Activated naive CD4-positive, alpha-beta T cell treated with anti-CD3 and anti-CD28 coated beads, Interleukin-2, amount 50 U/mL, for 24 hours (primary cell): ENCODE results near the gene CEP170.

Experiments
- H3K27ac Mint-ChIP-seq: one replicate; pipeline ENCODE4 v1.8.0; 2021; ENCODE audit warnings: mild to moderate bottlenecking, mixed read lengths
- H3K27me3 Mint-ChIP-seq: one replicate; pipeline ENCODE4 v1.8.0; 2021; ENCODE audit warnings: mixed read lengths
- H3K36me3 Mint-ChIP-seq: one replicate; pipeline ENCODE4 v1.8.0; 2021; ENCODE audit warnings: mixed read lengths
- H3K4me1 Mint-ChIP-seq: one replicate; pipeline ENCODE4 v1.8.0; 2021; ENCODE audit warnings: mixed read lengths
- H3K4me3 Mint-ChIP-seq: one replicate; pipeline ENCODE4 v1.8.0; 2021; ENCODE audit warnings: mild to moderate bottlenecking, mixed read lengths
- H3K9me3 Mint-ChIP-seq: one replicate; pipeline ENCODE4 v1.8.0; 2021; ENCODE audit warnings: mixed read lengths

Gene CEP170

GRCh38 chr1:243254927-243255790 is at the start of gene CEP170:
TSS of gene CEP170 (minus strand) at chr1:243255281. CDS start at chr1:243225280, 30,001 bp downstream.
- H3K4me1 Mint-ChIP-seq: peaks cover 54% of the 10 kb centered on the region
- no peaks in the 10 kb centered on the region for H3K27me3 Mint-ChIP-seq
- H3K36me3 Mint-ChIP-seq: peaks cover 2% of the 10 kb centered on the region
- no peaks in the 10 kb centered on the region for H3K9me3 Mint-ChIP-seq
- peak within 1 kb of the TSS; percentile 97 for H3K27ac Mint-ChIP-seq
- H3K4me3 Mint-ChIP-seq: peak within 1 kb of the TSS; percentile 100

DNA sequence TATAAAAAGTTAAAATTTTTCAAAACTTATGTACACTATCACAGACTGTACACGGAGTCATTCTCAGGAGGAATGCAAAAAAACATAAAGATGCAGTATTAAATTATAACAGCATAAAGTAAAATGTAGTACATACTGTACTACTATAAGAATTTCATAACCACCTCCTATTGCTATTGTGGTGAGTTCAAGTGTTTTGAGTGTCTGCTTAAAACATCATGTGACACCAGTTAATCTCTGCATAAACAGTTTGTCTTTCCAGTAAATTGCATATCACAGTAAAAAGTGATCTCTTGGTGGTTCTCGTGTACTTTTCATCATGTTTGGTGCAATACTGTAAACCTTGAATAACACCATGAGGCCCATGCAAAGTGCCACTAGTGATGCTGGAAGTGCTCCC is 46.0 kb upstream of the CEP170 start:
- no peaks in the 10 kb centered on the region for H3K4me1 Mint-ChIP-seq
- H3K27ac Mint-ChIP-seq: no peak overlapping the region
- no peaks in the 10 kb centered on the region for H3K27me3 Mint-ChIP-seq
- H3K36me3 Mint-ChIP-seq: peaks cover 34% of the 10 kb centered on the region
- H3K4me3 Mint-ChIP-seq: no peak overlapping the region
- peaks cover 10% of the 10 kb centered on the region for H3K9me3 Mint-ChIP-seq

- Mint-ChIP-seq H3K27me3 (no peaks in the 10 kb centered on the region), H3K36me3 (peaks cover 45% of the 10 kb centered on the region), H3K9me3 (peaks cover 18% of the 10 kb centered on the region), H3K27ac (no peak overlapping the region), H3K4me3 (no peak overlapping the region), H3K4me1 (peaks cover 17% of the 10 kb centered on the region)
Measured at GRCh38 chr1:243299069-243299468, 44.0 kb upstream of the CEP170 start.

DNA sequence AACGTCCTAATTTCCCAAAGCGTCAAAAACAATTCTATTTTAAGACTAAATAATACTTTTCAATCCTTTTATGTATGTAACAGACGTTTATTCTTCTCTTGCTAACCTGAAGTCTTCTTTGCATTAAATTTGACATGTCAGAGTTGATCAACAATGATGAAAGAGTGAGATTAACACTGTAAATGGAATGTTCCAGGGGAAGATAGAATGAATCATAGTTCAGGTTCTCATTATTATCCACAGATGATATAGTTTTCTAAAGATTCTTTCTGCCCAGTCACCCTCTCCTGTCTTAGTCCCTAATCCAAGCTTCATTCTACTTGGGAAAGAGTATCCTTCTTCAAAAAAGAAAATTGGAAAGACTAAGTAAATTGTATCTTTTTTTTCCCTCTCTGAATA is 39.6 kb upstream of the CEP170 start:
- H3K9me3 Mint-ChIP-seq: peaks cover 16% of the 10 kb centered on the region
- peak overlapping the region; percentile 81 for H3K27ac Mint-ChIP-seq
- no peaks in the 10 kb centered on the region for H3K27me3 Mint-ChIP-seq
- H3K36me3 Mint-ChIP-seq: peaks cover 64% of the 10 kb centered on the region
- peak overlapping the region; percentile 55 for H3K4me3 Mint-ChIP-seq
- peaks cover 32% of the 10 kb centered on the region for H3K4me1 Mint-ChIP-seq

DNA sequence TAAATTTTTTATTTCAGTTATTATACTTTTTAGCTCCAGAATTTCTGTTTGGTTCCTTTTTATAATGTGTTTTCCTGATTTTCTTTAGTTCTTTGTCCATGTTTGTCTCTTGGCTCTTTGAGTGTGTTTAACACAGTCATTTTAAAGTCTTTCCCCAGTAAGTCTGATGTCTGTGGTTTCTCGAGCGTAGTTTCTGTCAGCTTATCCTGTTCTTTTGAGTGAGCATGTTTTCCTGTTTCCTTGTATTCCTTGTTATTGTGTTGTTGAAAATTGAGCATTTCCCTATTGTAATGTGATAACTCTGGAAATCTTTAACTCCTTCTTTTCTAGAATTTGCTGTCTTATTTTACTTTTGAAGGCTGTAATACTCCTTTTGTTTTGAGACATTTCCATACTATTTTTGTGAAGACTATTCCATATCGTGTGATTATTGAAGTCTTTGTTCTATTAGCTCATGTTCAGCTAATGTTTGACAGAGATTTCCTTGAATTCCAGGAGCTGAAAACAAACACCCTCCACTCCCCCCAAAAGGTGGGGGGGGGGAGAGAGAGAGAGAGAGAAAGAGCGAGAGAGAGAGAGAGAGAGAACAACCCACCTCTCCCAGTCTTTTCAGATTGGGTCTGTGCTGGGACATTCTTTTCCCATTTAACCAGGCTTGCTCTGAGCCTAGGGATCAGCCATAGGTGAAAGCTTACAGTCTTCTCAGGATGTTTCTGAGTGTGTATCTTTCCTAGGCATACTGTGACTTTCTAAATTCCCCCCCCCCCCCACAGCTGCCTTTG is 39.1 kb upstream of the CEP170 start:
- Mint-ChIP-seq H3K36me3 (peaks cover 66% of the 10 kb centered on the region), H3K27ac (peak overlapping the region; percentile 97), H3K9me3 (peaks cover 16% of the 10 kb centered on the region)

GRCh38 chr1:243292117-243292516 is 37.0 kb upstream of the CEP170 start:
- Mint-ChIP-seq H3K27me3 (no peaks in the 10 kb centered on the region), H3K36me3 (peaks cover 64% of the 10 kb centered on the region), H3K27ac (no peak overlapping the region), H3K9me3 (peaks cover 16% of the 10 kb centered on the region), H3K4me1 (peaks cover 50% of the 10 kb centered on the region), H3K4me3 (no peak overlapping the region)

More for the DNA sequence above, 39.1 kb upstream of the CEP170 start:
- H3K4me1 Mint-ChIP-seq: peaks cover 38% of the 10 kb centered on the region
- no peaks in the 10 kb centered on the region for H3K27me3 Mint-ChIP-seq
- peak overlapping the region; percentile 65 for H3K4me3 Mint-ChIP-seq

DNA sequence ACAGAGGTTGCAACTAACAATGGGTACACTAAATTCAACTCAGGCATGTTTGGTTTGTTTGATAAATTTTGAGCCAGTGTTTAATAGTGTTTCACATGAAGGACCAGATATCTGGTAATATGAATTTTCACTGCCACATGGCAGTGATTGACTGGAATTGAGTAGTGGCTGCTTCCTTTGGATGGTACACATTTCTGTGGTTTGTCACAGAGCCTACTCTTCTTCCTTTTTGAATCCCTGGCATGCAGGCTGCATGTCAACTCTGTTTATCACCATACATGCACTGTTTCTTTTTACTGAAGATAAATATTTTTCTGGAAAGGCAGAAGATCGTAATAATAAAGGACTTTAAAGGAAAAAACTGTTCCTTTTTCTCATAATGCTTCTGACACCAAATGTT is 36.2 kb upstream of the CEP170 start:
- peaks cover 60% of the 10 kb centered on the region for H3K36me3 Mint-ChIP-seq
- peaks cover 16% of the 10 kb centered on the region for H3K9me3 Mint-ChIP-seq
- H3K27me3 Mint-ChIP-seq: no peaks in the 10 kb centered on the region
- no peak overlapping the region for H3K4me3 Mint-ChIP-seq
- no peak overlapping the region for H3K27ac Mint-ChIP-seq
- peaks cover 56% of the 10 kb centered on the region for H3K4me1 Mint-ChIP-seq

GRCh38 chr1:243288062-243288461 is 33.0 kb upstream of the CEP170 start:
- H3K4me1 Mint-ChIP-seq: peaks cover 58% of the 10 kb centered on the region
- H3K4me3 Mint-ChIP-seq: peak overlapping the region; percentile 35
- H3K36me3 Mint-ChIP-seq: peaks cover 46% of the 10 kb centered on the region
- H3K9me3 Mint-ChIP-seq: peaks cover 3% of the 10 kb centered on the region
- no peaks in the 10 kb centered on the region for H3K27me3 Mint-ChIP-seq
- peak overlapping the region; percentile 89 for H3K27ac Mint-ChIP-seq

GRCh38 chr1:243287652-243288051 is 32.6 kb upstream of the CEP170 start:
- Mint-ChIP-seq H3K27ac (peak overlapping the region; percentile 89), H3K36me3 (peaks cover 45% of the 10 kb centered on the region), H3K9me3 (peaks cover 5% of the 10 kb centered on the region), H3K4me1 (peaks cover 58% of the 10 kb centered on the region), H3K4me3 (peak overlapping the region; percentile 35), H3K27me3 (no peaks in the 10 kb centered on the region)

DNA sequence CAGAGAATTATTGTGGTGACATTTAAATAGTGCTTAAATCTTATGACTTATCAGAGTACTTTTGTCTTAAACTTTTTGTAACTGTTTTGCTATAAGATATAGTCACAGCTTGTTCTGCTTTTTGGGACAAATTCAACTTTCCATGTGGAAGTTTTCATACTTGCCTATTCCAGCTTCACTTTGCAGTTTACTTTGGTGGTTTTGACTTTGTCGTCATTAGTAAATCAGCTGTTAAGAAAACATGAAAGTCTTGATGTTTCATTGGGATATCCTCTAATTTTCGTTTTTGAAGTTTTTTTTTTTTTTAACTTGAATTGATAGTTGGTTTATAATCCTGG is 32.0 kb upstream of the CEP170 start:
- Mint-ChIP-seq H3K4me1 (peaks cover 58% of the 10 kb centered on the region), H3K36me3 (peaks cover 46% of the 10 kb centered on the region), H3K4me3 (peak overlapping the region; percentile 35), H3K9me3 (peaks cover 5% of the 10 kb centered on the region), H3K27me3 (no peaks in the 10 kb centered on the region), H3K27ac (peak overlapping the region; percentile 89)

- Mint-ChIP-seq H3K27me3 (no peaks in the 10 kb centered on the region), H3K36me3 (peaks cover 48% of the 10 kb centered on the region), H3K4me3 (peak overlapping the region; percentile 12), H3K9me3 (peaks cover 5% of the 10 kb centered on the region), H3K27ac (peak overlapping the region; percentile 96), H3K4me1 (peaks cover 58% of the 10 kb centered on the region)
Measured at GRCh38 chr1:243286409-243287122, 31.5 kb upstream of the CEP170 start.

DNA sequence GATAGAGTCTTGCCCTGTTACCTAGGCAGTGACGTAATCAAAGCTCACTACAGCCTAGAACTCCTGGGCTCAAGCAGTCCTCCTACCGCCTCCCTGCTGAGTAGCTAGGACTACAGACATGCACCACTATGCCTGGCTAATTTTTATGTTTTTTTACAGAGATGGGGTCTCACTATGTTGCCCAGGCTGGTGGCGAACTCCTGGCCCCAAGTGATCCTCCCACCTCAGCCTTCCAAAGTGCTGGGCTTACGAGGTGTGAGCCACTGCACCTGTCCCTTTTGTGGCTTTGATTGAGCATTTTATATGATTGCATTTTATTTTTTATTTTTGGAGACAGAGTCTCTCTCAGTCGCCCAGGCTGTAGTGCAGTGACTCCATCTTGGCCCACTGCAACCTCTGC is 26.6 kb upstream of the CEP170 start:
- no peaks in the 10 kb centered on the region for H3K27me3 Mint-ChIP-seq
- peaks cover 40% of the 10 kb centered on the region for H3K4me1 Mint-ChIP-seq
- H3K36me3 Mint-ChIP-seq: peaks cover 30% of the 10 kb centered on the region
- H3K9me3 Mint-ChIP-seq: peaks cover 5% of the 10 kb centered on the region
- peak overlapping the region; percentile 14 for H3K27ac Mint-ChIP-seq
- H3K4me3 Mint-ChIP-seq: no peak overlapping the region

GRCh38 chr1:243280571-243281129 is 25.6 kb upstream of the CEP170 start:
- Mint-ChIP-seq H3K4me3 (peak overlapping the region; percentile 49), H3K27ac (peak overlapping the region; percentile 81), H3K27me3 (no peaks in the 10 kb centered on the region), H3K36me3 (peaks cover 34% of the 10 kb centered on the region), H3K9me3 (peaks cover 5% of the 10 kb centered on the region), H3K4me1 (peaks cover 30% of the 10 kb centered on the region)

- Mint-ChIP-seq H3K27ac (no peak overlapping the region), H3K36me3 (peaks cover 37% of the 10 kb centered on the region), H3K4me3 (no peak overlapping the region)
Measured at GRCh38 chr1:243275316-243275715, 20.2 kb upstream of the CEP170 start.

DNA sequence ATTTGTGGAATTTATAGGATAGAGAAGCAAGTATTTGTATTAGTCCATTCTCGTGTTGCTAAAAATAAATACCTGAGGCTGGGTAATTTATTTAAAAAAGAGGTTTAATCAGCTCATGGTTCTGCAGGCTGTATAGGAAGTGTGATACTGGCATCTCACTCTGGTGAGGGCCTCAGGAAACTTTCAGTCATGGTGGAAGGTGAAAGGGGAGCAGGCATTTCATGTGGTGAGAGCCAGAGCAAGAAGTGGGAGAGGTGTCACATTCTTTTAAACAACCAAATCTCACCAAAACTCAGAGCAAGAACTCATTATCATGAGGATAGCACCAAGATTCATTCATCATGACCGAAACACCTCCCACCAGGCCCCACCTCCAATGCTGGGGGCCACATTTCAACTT is 18.9 kb upstream of the CEP170 start:
- H3K9me3 Mint-ChIP-seq: no peaks in the 10 kb centered on the region
- H3K36me3 Mint-ChIP-seq: peaks cover 37% of the 10 kb centered on the region
- H3K27me3 Mint-ChIP-seq: no peaks in the 10 kb centered on the region
- peaks cover 14% of the 10 kb centered on the region for H3K4me1 Mint-ChIP-seq
- no peak overlapping the region for H3K4me3 Mint-ChIP-seq
- peak overlapping the region; percentile 23 for H3K27ac Mint-ChIP-seq

More at GRCh38 chr1:243275316-243275715, 20.2 kb upstream of the CEP170 start:
- no peaks in the 10 kb centered on the region for H3K9me3 Mint-ChIP-seq
- H3K4me1 Mint-ChIP-seq: peaks cover 15% of the 10 kb centered on the region
- H3K27me3 Mint-ChIP-seq: no peaks in the 10 kb centered on the region
